ENCODE results near the gene APOB. TPM values are rescaled to one million over a fixed set of nuclear protein-coding genes. Genes with fewer than 3 reads are reported as not detected.

APOB gene
- total and polyA plus RNA-seq, 2 of the 13 experiments (the other 11 are each of a cell fraction or from before 2014, with no cell fraction given): 1,569 to 2,515 TPM

DNA sequence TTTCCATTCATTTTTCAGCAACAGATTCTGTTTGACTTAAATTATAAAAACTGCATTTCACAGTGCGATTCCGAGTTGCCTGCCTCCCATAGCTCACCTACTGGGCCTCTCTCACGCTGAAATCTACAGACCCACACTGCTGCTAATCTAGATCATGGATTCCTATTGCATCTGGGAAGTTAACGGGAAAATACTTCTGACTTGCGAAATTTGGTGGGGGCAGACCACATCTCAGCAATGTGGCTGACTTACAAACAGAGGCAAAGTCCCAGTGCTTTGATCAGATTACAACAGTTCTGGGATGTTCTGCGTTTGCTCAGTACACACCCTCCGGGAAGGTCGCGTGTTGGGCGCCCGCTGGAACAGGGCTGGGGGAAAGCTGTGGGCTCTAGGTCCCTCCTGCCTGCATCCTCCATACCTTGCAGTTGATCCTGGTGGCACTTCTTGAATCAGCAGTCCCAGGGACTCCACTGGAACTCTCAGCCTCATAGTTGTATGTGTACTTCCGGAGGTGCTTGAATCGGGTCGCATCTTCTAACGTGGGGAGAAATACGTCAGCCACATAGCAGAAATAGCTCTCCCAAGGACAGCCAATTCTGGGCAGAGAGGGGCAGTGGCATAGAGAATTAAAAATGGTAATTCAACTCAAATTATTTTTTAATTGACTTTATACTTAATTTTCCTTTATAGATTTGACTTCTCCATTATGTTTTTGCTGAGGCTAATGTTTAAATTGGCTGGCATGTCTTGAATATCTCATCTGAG, 1.7 kb downstream of the APOB start (continued):
- no peak; the same call in 1 of the 2 replicates for TF ChIP-seq ZSCAN31 (CRISPR knock-in tag; IDR thresholded peaks at IDR 0.05; ENCODE audit: low read depth)
- TF ChIP-seq, protein P1, sequence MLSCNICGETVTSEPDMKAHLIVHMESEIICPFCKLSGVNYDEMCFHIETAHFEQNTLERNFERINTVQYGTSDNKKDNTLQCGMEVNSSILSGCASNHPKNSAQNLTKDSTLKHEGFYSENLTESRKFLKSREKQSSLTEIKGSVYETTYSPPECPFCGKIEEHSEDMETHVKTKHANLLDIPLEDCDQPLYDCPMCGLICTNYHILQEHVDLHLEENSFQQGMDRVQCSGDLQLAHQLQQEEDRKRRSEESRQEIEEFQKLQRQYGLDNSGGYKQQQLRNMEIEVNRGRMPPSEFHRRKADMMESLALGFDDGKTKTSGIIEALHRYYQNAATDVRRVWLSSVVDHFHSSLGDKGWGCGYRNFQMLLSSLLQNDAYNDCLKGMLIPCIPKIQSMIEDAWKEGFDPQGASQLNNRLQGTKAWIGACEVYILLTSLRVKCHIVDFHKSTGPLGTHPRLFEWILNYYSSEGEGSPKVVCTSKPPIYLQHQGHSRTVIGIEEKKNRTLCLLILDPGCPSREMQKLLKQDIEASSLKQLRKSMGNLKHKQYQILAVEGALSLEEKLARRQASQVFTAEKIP (CRISPR knock-in tag; IDR thresholded peaks at IDR 0.05; ENCODE audit: borderline replicate concordance): 0 out of 2 replicates have a peak, but pooled peaks have one; percentile 90
- TF ChIP-seq BRD4 (CRISPR knock-in tag; IDR thresholded peaks at IDR 0.05): peak; percentile 62; the same call in 1 of the 2 replicates
- TF ChIP-seq POLR2AphosphoS5 (IDR thresholded peaks at IDR 0.05; ENCODE audit: low read depth, low read length): peak; percentile 80
- TF ChIP-seq GTF2F1 (IDR thresholded peaks at IDR 0.05; ENCODE audit: low read length): no peak
- no peak for TF ChIP-seq RAD51 (IDR thresholded peaks at IDR 0.05; ENCODE audit: borderline replicate concordance)
- 0 out of 2 replicates have a peak, but pooled peaks have one; percentile 39 for TF ChIP-seq CENPT (CRISPR knock-in tag; IDR thresholded peaks at IDR 0.05; ENCODE audit: low read depth)
- peak; percentile 72 for TF ChIP-seq SAFB2 (CRISPR knock-in tag; IDR thresholded peaks at IDR 0.05; ENCODE audit: borderline replicate concordance, low read depth)
- no peak for TF ChIP-seq ZNF879 (CRISPR knock-in tag; IDR thresholded peaks at IDR 0.05)
- TF ChIP-seq TCF12 (IDR thresholded peaks at IDR 0.05): no peak
- 0 out of 2 replicates have a peak, but pooled peaks have one; percentile 48 for TF ChIP-seq TCF12 (CRISPR knock-in tag; IDR thresholded peaks at IDR 0.05)
- TF ChIP-seq, protein P2, sequence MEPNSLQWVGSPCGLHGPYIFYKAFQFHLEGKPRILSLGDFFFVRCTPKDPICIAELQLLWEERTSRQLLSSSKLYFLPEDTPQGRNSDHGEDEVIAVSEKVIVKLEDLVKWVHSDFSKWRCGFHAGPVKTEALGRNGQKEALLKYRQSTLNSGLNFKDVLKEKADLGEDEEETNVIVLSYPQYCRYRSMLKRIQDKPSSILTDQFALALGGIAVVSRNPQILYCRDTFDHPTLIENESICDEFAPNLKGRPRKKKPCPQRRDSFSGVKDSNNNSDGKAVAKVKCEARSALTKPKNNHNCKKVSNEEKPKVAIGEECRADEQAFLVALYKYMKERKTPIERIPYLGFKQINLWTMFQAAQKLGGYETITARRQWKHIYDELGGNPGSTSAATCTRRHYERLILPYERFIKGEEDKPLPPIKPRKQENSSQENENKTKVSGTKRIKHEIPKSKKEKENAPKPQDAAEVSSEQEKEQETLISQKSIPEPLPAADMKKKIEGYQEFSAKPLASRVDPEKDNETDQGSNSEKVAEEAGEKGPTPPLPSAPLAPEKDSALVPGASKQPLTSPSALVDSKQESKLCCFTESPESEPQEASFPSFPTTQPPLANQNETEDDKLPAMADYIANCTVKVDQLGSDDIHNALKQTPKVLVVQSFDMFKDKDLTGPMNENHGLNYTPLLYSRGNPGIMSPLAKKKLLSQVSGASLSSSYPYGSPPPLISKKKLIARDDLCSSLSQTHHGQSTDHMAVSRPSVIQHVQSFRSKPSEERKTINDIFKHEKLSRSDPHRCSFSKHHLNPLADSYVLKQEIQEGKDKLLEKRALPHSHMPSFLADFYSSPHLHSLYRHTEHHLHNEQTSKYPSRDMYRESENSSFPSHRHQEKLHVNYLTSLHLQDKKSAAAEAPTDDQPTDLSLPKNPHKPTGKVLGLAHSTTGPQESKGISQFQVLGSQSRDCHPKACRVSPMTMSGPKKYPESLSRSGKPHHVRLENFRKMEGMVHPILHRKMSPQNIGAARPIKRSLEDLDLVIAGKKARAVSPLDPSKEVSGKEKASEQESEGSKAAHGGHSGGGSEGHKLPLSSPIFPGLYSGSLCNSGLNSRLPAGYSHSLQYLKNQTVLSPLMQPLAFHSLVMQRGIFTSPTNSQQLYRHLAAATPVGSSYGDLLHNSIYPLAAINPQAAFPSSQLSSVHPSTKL (CRISPR knock-in tag; IDR thresholded peaks at IDR 0.05): peak; percentile 96
- 0 out of 2 replicates have a peak, but pooled peaks have one; percentile 33 for TF ChIP-seq CHD4 (IDR thresholded peaks at IDR 0.05; ENCODE audit: borderline replicate concordance, low read length)
- TF ChIP-seq, protein P3, sequence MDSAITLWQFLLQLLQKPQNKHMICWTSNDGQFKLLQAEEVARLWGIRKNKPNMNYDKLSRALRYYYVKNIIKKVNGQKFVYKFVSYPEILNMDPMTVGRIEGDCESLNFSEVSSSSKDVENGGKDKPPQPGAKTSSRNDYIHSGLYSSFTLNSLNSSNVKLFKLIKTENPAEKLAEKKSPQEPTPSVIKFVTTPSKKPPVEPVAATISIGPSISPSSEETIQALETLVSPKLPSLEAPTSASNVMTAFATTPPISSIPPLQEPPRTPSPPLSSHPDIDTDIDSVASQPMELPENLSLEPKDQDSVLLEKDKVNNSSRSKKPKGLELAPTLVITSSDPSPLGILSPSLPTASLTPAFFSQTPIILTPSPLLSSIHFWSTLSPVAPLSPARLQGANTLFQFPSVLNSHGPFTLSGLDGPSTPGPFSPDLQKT (CRISPR knock-in tag; IDR thresholded peaks at IDR 0.05; ENCODE audit: borderline replicate concordance): 0 out of 2 replicates have a peak, but pooled peaks have one; percentile 13
- peak; percentile 88; the same call in 1 of the 2 replicates for TF ChIP-seq ZSCAN20 (CRISPR knock-in tag; IDR thresholded peaks at IDR 0.05; ENCODE audit: borderline replicate concordance)
- TF ChIP-seq ZNF570 (CRISPR knock-in tag; IDR thresholded peaks at IDR 0.05; ENCODE audit: borderline replicate concordance): no peak
- TF ChIP-seq, protein P4, sequence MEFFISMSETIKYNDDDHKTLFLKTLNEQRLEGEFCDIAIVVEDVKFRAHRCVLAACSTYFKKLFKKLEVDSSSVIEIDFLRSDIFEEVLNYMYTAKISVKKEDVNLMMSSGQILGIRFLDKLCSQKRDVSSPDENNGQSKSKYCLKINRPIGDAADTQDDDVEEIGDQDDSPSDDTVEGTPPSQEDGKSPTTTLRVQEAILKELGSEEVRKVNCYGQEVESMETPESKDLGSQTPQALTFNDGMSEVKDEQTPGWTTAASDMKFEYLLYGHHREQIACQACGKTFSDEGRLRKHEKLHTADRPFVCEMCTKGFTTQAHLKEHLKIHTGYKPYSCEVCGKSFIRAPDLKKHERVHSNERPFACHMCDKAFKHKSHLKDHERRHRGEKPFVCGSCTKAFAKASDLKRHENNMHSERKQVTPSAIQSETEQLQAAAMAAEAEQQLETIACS (CRISPR knock-in tag; IDR thresholded peaks at IDR 0.05): 0 out of 2 replicates have a peak, but pooled peaks have one; percentile 40
- TF ChIP-seq, protein P5, sequence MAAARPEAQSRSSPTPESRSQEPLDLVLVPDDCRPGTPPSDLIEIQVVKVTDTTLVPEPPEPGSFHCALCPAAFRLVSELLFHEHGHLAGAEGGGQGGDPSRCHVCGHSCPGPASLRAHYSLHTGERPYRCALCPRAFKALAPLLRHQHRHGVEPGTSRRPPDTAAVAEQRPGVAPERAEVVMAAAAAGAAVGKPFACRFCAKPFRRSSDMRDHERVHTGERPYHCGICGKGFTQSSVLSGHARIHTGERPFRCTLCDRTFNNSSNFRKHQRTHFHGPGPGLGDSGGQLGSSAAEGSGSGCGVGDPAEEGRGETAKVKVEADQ (CRISPR knock-in tag; IDR thresholded peaks at IDR 0.05; ENCODE audit: borderline replicate concordance): no peak
- TF ChIP-seq, protein P6, sequence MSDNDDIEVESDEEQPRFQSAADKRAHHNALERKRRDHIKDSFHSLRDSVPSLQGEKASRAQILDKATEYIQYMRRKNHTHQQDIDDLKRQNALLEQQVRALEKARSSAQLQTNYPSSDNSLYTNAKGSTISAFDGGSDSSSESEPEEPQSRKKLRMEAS (IDR thresholded peaks at IDR 0.05): peak; percentile 66; the same call in 1 of the 2 replicates
- TF ChIP-seq YEATS4 (CRISPR knock-in tag; IDR thresholded peaks at IDR 0.05; ENCODE audit: borderline replicate concordance): peak; percentile 49

Measured in HepG2 (cell line).